ENCODE results near the gene CNOT1. TPM values are rescaled to one million over a fixed set of nuclear protein-coding genes. Genes with fewer than 3 reads are reported as not detected.

CNOT1 gene
- polyA plus RNA-seq, 1 experiment: 151 TPM

DNA sequence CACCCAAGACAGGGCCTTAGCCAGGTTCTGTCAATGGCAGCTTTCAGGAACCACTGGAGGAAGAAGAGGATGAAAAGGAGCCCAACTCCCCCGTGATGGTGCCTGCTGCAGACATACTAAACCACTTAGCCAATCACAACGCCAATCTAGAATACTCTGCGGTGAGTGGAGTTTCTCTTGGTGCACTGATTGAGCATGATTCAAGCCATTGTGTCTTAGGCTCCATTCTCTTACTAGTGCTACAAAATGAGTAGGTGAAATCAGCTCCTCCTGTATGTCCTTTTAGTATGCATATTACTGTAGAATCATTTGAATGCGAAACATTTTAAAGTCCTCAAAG is 112.9 kb downstream of the CNOT1 start:
- TF ChIP-seq, protein P1, sequence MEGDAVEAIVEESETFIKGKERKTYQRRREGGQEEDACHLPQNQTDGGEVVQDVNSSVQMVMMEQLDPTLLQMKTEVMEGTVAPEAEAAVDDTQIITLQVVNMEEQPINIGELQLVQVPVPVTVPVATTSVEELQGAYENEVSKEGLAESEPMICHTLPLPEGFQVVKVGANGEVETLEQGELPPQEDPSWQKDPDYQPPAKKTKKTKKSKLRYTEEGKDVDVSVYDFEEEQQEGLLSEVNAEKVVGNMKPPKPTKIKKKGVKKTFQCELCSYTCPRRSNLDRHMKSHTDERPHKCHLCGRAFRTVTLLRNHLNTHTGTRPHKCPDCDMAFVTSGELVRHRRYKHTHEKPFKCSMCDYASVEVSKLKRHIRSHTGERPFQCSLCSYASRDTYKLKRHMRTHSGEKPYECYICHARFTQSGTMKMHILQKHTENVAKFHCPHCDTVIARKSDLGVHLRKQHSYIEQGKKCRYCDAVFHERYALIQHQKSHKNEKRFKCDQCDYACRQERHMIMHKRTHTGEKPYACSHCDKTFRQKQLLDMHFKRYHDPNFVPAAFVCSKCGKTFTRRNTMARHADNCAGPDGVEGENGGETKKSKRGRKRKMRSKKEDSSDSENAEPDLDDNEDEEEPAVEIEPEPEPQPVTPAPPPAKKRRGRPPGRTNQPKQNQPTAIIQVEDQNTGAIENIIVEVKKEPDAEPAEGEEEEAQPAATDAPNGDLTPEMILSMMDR (IDR thresholded peaks at IDR 0.05; ENCODE audit: low read depth, low read length): no peak
- Histone ChIP-seq H3K4me3 (ENCODE audit: low read depth, low read length) (no peak overlapping the region), H3K27ac (ENCODE audit: low read depth, low read length) (no peak overlapping the region), H3K27me3 (ENCODE audit: control insufficient read depth, insufficient read depth, low read length) (no peaks in the 10 kb centered on the region), H3K9me3 (ENCODE audit: control insufficient read depth, insufficient read depth, low read length) (no peaks in the 10 kb centered on the region; the same call in 1 of the 2 replicates)
- ChIA-PET POLR2A (no interaction called here), CTCF (no interaction called here)
- DNase-seq (ENCODE audit: low read depth, low spot score): no peak

DNA sequence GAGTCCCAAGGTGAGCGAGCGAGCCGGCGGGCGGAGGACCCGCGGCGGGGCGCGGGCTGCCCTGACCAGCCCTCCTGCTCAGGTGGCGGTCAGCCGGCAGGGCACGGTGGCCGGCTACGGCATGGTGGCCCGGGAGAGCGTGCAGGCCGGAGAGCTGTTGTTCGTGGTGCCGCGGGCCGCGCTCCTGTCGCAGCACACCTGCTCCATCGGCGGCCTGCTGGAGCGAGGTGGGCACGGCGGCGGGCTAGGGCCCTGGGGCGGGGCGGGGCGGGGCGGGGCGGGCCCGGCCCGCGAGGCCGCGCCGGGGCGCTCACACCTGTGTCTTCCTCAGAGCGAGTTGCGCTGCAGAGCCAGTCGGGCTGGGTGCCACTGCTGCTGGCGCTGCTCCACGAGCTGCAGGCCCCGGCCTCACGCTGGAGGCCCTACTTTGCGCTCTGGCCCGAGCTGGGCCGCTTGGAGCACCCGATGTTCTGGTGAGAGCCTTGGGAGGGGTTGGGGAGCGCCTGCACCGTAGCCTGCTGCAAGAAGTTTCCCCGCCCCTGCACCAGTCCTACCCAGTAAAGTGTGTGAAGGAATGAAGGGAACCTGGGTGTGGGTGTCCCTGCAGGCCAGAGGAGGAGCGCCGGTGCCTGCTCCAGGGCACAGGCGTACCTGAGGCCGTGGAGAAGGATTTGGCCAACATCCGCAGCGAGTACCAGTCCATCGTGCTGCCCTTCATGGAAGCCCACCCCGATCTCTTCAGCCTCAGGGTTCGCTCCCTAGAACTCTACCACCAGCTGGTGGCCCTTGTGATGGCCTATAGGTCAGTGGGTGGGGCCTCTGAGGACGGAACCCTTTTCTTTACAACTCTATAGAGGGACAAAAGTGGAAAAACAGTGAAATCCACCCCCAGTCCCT is 113.5 kb downstream of the CNOT1 start:
- DNase-seq (ENCODE audit: low read depth, low spot score): no peak
- H3K27ac ChIP-seq (ENCODE audit: low read depth, low read length): no peak overlapping the region
- CTCF ChIA-PET: no interaction called here

DNA sequence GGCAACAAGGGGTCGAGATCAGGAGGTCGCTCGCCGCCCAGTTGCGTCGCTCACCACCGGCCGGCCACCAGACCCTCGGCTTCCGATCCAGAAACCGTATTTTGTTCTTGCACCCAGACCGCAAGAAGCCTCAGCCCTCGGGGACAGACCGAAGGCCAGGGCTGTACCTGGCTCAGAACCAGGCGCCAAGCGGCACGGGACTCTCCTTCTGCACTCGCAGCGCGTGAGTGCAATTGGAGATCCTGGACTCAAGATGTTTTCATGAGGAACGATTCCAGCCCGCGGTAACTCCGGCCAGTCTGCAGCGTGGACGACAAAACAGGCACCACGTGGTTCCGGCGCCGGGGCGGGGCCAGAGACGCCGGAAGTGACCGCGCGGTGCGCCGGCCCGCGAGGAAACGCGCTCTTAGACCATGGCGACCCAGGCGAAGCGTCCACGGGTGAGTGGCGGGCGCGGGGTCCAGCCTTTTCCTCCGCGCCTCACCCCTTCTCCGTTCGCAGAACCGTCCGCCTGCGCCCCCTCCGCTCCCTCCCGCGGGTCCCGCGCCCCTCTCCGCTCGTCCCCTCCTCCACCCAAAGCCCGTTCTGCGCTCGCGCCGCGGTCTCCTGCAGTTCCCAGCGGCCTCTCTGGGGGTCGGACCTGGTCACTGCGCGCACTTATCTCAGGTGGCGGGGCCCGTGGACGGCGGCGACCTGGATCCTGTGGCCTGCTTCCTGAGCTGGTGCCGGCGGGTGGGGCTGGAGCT is 114.3 kb downstream of the CNOT1 start, which contains the start of gene SETD6:
TSS of gene SETD6 (plus strand) at position 393 of the 746 bp plus-strand sequence. CDS start at position 414, 21 bp downstream.
- H3K27ac ChIP-seq (ENCODE audit: low read depth, low read length): peak within 1 kb of the TSS; percentile 68
- DNase-seq (ENCODE audit: low read depth, low spot score): peak; percentile 72
- peak within 1 kb of the TSS; percentile 76 for H3K4me3 ChIP-seq (ENCODE audit: low read depth, low read length)
- no peaks in the 10 kb centered on the region; the same call in 1 of the 2 replicates for H3K9me3 ChIP-seq (ENCODE audit: control insufficient read depth, insufficient read depth, low read length)
- TF ChIP-seq, protein P1 (IDR thresholded peaks at IDR 0.05; ENCODE audit: low read depth, low read length): no peak
- POLR2A ChIA-PET: interaction anchor here (1.2 kb wide), 1 partner anchor 15 kb away, joined by 3 read pairs; the partner anchor contains the start of gene NDRG4
- CTCF ChIA-PET: interaction anchor here (0.6 to 3.6 kb wide), 5 partner anchors 28 to 241 kb away, joined by 3 to 17 read pairs (median 9); no protein-coding TSS in a partner anchor
- H3K27me3 ChIP-seq (ENCODE audit: control insufficient read depth, insufficient read depth, low read length): no peaks in the 10 kb centered on the region

More for the DNA sequence above, 113.5 kb downstream of the CNOT1 start:
- Histone ChIP-seq H3K9me3 (ENCODE audit: control insufficient read depth, insufficient read depth, low read length) (no peaks in the 10 kb centered on the region; the same call in 1 of the 2 replicates), H3K4me3 (ENCODE audit: low read depth, low read length) (peak overlapping the region; percentile 76), H3K27me3 (ENCODE audit: control insufficient read depth, insufficient read depth, low read length) (no peaks in the 10 kb centered on the region)
- POLR2A ChIA-PET: interaction anchor here (1.2 kb wide), 1 partner anchor 16 kb away, joined by 3 read pairs; the partner anchor contains the start of gene NDRG4
- TF ChIP-seq, protein P1 (IDR thresholded peaks at IDR 0.05; ENCODE audit: low read depth, low read length): no peak

DNA sequence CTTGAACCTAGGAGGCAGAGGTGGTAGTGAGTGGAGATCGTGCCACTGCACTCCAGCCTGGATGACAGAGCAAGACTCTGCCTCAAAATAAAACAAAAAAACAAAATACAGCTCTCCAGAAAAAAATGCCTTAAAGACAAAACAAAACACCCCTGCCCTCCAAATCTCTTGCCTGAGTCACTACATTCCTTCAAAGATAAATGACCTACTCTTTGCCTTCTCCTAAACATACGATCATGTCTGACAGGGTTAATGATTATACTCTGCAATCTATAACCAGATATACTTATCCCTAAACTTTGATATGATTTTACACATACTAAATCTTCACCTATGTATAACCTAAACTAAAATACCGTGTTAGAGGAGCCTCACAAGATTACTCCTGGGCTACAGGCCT is 115.8 kb downstream of the CNOT1 start:
- TF ChIP-seq, protein P1 (IDR thresholded peaks at IDR 0.05; ENCODE audit: low read depth, low read length): no peak
- ChIA-PET CTCF (interaction anchor here (0.7 to 3.6 kb wide), 8 partner anchors 26 to 242 kb away, joined by 3 to 17 read pairs (median 5); no protein-coding TSS in a partner anchor), POLR2A (interaction anchor here (0.7 kb wide), 1 partner anchor 138 kb away, joined by 3 read pairs; no protein-coding TSS in a partner anchor)
- H3K27ac ChIP-seq (ENCODE audit: low read depth, low read length): no peak overlapping the region
- no peak overlapping the region for H3K4me3 ChIP-seq (ENCODE audit: low read depth, low read length)
- no peaks in the 10 kb centered on the region; the same call in 1 of the 2 replicates for H3K9me3 ChIP-seq (ENCODE audit: control insufficient read depth, insufficient read depth, low read length)
- DNase-seq (ENCODE audit: low read depth, low spot score): no peak
- no peaks in the 10 kb centered on the region for H3K27me3 ChIP-seq (ENCODE audit: control insufficient read depth, insufficient read depth, low read length)

Data from AG04450 (cell line).